ENCODE results near the gene ELMO2.

ELMO2 gene

DNA sequence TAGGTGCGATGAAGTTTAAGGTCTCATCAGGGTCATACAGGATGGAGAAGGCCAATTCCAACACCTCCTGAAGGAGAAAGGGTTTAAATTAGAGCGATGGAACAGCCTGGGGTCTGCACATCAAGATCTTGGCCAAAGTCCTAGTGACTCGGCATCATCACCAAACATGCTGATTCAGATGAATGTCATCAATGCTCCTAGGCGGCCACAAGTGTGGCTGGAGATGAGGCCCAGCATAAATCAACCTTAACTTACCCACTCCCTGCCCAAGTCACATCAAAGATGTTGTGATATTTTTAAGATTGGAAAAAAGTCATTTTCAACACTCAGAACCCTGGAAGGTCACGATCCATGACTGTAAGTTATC is 37.5 kb downstream of the ELMO2 start:
- TF ChIP-seq ZC3H10 (CRISPR knock-in tag; IDR thresholded peaks at IDR 0.05) (no peak), RARB (CRISPR knock-in tag; IDR thresholded peaks at IDR 0.05) (no peak), GLIS3 (CRISPR knock-in tag; IDR thresholded peaks at IDR 0.05) (no peak), OSR1 (CRISPR knock-in tag; IDR thresholded peaks at IDR 0.05) (no peak), SNAI2 (CRISPR knock-in tag; IDR thresholded peaks at IDR 0.05) (no peak), ISL1 (CRISPR knock-in tag; IDR thresholded peaks at IDR 0.05) (no peak), PPARA (CRISPR knock-in tag; IDR thresholded peaks at IDR 0.05; ENCODE audit: borderline replicate concordance) (no peak), TOX (CRISPR knock-in tag; IDR thresholded peaks at IDR 0.05; ENCODE audit: borderline replicate concordance) (no peak)
- TF ChIP-seq, protein P1, sequence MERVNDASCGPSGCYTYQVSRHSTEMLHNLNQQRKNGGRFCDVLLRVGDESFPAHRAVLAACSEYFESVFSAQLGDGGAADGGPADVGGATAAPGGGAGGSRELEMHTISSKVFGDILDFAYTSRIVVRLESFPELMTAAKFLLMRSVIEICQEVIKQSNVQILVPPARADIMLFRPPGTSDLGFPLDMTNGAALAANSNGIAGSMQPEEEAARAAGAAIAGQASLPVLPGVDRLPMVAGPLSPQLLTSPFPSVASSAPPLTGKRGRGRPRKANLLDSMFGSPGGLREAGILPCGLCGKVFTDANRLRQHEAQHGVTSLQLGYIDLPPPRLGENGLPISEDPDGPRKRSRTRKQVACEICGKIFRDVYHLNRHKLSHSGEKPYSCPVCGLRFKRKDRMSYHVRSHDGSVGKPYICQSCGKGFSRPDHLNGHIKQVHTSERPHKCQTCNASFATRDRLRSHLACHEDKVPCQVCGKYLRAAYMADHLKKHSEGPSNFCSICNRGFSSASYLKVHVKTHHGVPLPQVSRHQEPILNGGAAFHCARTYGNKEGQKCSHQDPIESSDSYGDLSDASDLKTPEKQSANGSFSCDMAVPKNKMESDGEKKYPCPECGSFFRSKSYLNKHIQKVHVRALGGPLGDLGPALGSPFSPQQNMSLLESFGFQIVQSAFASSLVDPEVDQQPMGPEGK (CRISPR knock-in tag; IDR thresholded peaks at IDR 0.05; ENCODE audit: borderline replicate concordance): no peak
- TF ChIP-seq, protein P2, sequence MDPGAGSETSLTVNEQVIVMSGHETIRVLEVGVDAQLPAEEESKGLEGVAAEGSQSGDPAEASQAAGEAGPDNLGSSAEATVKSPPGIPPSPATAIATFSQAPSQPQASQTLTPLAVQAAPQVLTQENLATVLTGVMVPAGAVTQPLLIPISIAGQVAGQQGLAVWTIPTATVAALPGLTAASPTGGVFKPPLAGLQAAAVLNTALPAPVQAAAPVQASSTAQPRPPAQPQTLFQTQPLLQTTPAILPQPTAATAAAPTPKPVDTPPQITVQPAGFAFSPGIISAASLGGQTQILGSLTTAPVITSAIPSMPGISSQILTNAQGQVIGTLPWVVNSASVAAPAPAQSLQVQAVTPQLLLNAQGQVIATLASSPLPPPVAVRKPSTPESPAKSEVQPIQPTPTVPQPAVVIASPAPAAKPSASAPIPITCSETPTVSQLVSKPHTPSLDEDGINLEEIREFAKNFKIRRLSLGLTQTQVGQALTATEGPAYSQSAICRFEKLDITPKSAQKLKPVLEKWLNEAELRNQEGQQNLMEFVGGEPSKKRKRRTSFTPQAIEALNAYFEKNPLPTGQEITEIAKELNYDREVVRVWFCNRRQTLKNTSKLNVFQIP (CRISPR knock-in tag; IDR thresholded peaks at IDR 0.05; ENCODE audit: borderline replicate concordance, low read depth): no peak
- no peak for ATAC-seq

DNA sequence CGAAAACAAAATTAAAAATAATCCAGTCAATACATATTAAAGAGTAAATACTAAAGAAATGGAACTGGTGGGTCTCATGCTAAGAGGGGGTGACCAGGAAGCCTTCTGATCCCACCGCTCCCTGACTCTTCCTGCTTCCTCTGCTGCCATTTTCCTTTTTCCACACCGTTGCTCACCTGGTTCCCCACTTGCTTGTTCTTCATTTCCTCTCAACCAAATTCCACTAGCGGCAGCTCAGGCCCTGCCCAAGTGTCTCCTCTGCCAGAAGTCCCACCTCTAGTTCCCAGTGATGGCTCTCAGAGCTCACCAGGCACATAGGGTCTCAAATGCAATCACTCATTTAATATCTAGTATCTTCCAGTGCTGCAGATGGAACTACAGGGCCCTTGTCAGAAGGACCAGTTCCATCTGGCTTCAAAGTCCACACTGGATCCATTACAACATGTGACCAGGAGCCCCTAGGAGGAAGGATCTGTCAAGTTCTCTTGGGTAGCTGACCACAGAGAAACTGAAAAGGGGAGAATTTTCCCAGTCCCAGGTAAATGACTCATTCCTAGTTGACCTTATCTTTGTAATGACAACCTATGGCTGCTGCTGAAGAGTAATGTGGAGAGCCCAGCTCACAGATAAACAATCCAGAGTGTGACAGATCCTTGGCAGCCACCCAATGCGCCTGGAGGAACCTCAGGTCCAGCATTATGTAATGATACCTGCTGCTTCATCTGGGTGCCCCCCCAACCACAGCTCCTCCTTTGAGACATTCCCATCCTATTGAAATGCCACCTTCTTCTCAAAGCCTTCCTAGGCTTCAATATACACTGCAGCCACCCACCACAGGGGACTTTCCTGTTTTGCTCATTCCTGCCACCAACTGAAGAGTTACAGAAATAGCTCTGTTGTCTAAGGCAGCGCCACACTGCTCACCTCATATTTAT is 38.2 kb downstream of the ELMO2 start:
- ATAC-seq: no peak
- TF ChIP-seq, protein P3, sequence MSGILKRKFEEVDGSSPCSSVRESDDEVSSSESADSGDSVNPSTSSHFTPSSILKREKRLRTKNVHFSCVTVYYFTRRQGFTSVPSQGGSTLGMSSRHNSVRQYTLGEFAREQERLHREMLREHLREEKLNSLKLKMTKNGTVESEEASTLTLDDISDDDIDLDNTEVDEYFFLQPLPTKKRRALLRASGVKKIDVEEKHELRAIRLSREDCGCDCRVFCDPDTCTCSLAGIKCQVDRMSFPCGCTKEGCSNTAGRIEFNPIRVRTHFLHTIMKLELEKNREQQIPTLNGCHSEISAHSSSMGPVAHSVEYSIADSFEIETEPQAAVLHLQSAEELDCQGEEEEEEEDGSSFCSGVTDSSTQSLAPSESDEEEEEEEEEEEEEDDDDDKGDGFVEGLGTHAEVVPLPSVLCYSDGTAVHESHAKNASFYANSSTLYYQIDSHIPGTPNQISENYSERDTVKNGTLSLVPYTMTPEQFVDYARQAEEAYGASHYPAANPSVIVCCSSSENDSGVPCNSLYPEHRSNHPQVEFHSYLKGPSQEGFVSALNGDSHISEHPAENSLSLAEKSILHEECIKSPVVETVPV (CRISPR knock-in tag; IDR thresholded peaks at IDR 0.05): no peak
- TF ChIP-seq, protein P4, sequence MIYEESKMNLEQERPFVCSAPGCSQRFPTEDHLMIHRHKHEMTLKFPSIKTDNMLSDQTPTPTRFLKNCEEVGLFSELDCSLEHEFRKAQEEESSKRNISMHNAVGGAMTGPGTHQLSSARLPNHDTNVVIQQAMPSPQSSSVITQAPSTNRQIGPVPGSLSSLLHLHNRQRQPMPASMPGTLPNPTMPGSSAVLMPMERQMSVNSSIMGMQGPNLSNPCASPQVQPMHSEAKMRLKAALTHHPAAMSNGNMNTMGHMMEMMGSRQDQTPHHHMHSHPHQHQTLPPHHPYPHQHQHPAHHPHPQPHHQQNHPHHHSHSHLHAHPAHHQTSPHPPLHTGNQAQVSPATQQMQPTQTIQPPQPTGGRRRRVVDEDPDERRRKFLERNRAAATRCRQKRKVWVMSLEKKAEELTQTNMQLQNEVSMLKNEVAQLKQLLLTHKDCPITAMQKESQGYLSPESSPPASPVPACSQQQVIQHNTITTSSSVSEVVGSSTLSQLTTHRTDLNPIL (CRISPR knock-in tag; IDR thresholded peaks at IDR 0.05; ENCODE audit: low read depth): no peak
- TF ChIP-seq ZNF8 (CRISPR knock-in tag; IDR thresholded peaks at IDR 0.05) (no peak), ARNTL (CRISPR knock-in tag; IDR thresholded peaks at IDR 0.05; ENCODE audit: borderline replicate concordance, low read depth) (no peak), RARB (CRISPR knock-in tag; IDR thresholded peaks at IDR 0.05) (no peak), ZC3H10 (CRISPR knock-in tag; IDR thresholded peaks at IDR 0.05) (no peak), BACH2 (CRISPR knock-in tag; IDR thresholded peaks at IDR 0.05; ENCODE audit: borderline replicate concordance) (no peak), OSR1 (CRISPR knock-in tag; IDR thresholded peaks at IDR 0.05) (no peak)

DNA sequence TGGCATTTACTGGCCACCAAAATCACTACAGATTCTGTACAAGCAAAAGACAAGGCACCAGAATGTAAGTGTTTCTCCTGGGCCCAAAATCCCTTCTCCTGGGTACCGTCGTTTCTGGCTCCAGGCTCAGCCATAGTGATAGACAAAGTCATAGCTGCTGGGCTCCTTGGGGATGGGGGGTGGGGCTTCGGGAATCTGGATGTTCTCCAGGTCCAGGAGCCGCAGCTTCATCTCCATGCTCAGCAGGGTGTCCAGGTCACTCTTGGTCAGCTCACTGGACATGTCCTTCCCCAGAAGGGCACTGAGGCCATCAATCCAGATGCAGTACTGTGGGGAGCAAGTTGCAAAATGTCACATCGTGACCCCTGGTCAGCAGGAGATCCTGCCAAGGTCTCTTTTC is 39.2 kb downstream of the ELMO2 start:
- no peak for ATAC-seq
- TF ChIP-seq CSDC2 (CRISPR knock-in tag; IDR thresholded peaks at IDR 0.05) (no peak), GLIS3 (CRISPR knock-in tag; IDR thresholded peaks at IDR 0.05) (no peak), OSR1 (CRISPR knock-in tag; IDR thresholded peaks at IDR 0.05) (no peak)
- TF ChIP-seq, protein P4 (CRISPR knock-in tag; IDR thresholded peaks at IDR 0.05; ENCODE audit: low read depth): no peak
- TF ChIP-seq, protein P1 (CRISPR knock-in tag; IDR thresholded peaks at IDR 0.05; ENCODE audit: borderline replicate concordance): no peak

DNA sequence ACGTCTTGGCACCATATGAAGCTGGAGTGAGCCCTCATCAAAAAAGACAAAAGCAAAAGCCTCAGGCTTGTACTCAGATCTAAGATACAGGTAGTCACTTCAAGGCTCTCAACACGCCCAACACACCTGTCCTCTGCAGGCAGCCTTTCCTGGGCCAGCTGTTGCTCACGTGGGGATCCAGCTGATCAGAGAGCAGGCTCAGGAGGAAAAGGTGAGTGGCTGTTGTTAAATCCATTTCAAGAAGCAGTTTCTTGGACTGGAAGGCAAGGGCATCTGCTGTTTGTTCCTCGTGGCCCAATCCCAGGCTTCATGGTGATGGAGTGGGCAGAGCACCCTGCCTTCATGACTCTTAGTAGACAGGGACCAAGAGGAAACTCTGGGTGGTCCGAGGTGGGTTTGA is 39.6 kb downstream of the ELMO2 start:
- TF ChIP-seq ISL1 (CRISPR knock-in tag; IDR thresholded peaks at IDR 0.05) (no peak), TCF4 (CRISPR knock-in tag; IDR thresholded peaks at IDR 0.05; ENCODE audit: borderline replicate concordance) (no peak)
- TF ChIP-seq, protein P1 (CRISPR knock-in tag; IDR thresholded peaks at IDR 0.05; ENCODE audit: borderline replicate concordance): no peak
- TF ChIP-seq, protein P2 (CRISPR knock-in tag; IDR thresholded peaks at IDR 0.05; ENCODE audit: borderline replicate concordance, low read depth): no peak
- TF ChIP-seq, protein P3 (CRISPR knock-in tag; IDR thresholded peaks at IDR 0.05): no peak
- no peak for ATAC-seq

All from SK-N-SH treated with all-trans-retinoic acid at 6 μM for 48 hours (cell line).